Keratinocyte (primary cell): ENCODE measurements around the gene DDX39A.

Source experiments
- EZH2 ChIP-seq: IDR thresholded peaks from one replicate; pipeline ENCODE4 v1.6.1; 2012; ENCODE audit warnings: inconsistent platforms, mild to moderate bottlenecking, low read length, moderate library complexity
- TF ChIP-seq, protein P1 (sequence below), 3 experiments: IDR thresholded peaks in 1 of 3; conservative IDR thresholded peaks in 1 of 3; optimal IDR thresholded peaks in 1 of 3; 2 replicates in 2 of 3; 3 replicates in 1 of 3; pipeline versions ENCODE3 to v1.5.1; 2011; ENCODE audit warnings: low read length in 3 of 3, mild to moderate bottlenecking in 3 of 3, moderate library complexity in 2 of 3, control low read depth in 1 of 3, inconsistent platforms in 1 of 3; ENCODE audit not compliant: insufficient read depth in 2 of 3; ENCODE audit errors: extremely low read depth in 1 of 3

DNA sequence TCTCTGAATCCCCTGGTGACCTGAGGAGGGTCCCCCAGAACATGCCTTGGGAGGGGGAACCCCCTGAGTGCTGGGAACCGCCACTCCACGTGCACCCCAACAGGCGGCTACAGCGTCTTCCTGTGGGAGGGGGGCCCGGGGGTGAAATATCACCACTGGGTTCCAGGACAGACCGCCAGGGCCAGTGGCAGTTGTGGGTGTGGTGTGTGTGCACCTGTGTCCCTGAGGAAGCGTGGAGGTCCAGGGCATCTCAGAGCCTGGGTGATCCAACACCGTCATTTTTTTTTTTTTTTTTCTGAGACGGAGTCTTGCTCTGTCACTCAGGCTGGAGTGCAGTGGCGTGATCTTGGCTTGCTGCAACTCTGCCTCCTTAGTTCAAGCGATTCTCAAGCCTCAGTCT lies 33.6 kb downstream of the DDX39A start:
- TF ChIP-seq, protein P1, sequence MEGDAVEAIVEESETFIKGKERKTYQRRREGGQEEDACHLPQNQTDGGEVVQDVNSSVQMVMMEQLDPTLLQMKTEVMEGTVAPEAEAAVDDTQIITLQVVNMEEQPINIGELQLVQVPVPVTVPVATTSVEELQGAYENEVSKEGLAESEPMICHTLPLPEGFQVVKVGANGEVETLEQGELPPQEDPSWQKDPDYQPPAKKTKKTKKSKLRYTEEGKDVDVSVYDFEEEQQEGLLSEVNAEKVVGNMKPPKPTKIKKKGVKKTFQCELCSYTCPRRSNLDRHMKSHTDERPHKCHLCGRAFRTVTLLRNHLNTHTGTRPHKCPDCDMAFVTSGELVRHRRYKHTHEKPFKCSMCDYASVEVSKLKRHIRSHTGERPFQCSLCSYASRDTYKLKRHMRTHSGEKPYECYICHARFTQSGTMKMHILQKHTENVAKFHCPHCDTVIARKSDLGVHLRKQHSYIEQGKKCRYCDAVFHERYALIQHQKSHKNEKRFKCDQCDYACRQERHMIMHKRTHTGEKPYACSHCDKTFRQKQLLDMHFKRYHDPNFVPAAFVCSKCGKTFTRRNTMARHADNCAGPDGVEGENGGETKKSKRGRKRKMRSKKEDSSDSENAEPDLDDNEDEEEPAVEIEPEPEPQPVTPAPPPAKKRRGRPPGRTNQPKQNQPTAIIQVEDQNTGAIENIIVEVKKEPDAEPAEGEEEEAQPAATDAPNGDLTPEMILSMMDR (optimal IDR thresholded peaks at IDR 0.05 in 1 of 3, IDR thresholded peaks at IDR 0.05 in 1 of 3, conservative IDR thresholded peaks at IDR 0.05 in 1 of 3; ENCODE audit: extremely low read depth in 1 of 3, insufficient read depth in 2 of 3, low read length in 3 of 3), result no peak
- no peak for TF ChIP-seq EZH2
